IMR-90 (cell line): Measurements from ENCODE around the gene TBX4. TPM values are rescaled to one million over a fixed set of nuclear protein-coding genes. Genes with fewer than 3 reads are reported as not detected.
A peak's percentile ranks its signal among the peaks of the same experiment; 100 is the strongest.

ENCODE experiments used
- ATAC-seq: fragments of 200-7000 bp; cut with Tn5 transposase; 2 replicates; pipeline ENCODE4 v1.9.1; 2020; ENCODE audit warnings: low read depth, mild to moderate bottlenecking, moderate library complexity
- BruUV-seq: library from RNA; stranded (reverse); fragments of 400-500 nt; replicated peaks from 2 replicates; lab custom pipeline; 2021; lab: Mats Ljungman, UMichigan
- CTCF ChIA-PET: fragments of 300-600 bp; formaldehyde crosslinking; extraction: SDS; loops from one replicate; lab custom pipeline; 2021; ENCODE audit warnings: antibody characterized with exemption; lab: Yijun Ruan, JAX
- POLR2A ChIA-PET: fragments of 300-600 bp; sonication (Branson Sonifier 250); formaldehyde crosslinking; loops from one replicate; lab custom pipeline; 2022; ENCODE audit warnings: antibody characterized with exemption; ENCODE audit not compliant: unreplicated experiment; lab: Charles Lee
- DNase-seq: peaks from one replicate; pipeline ENCODE4 v3.0.0; 2013
- H2AFZ ChIP-seq: replicated peaks from 2 replicates; pipeline ENCODE3; 2013; ENCODE audit warnings: low read length, mild to moderate bottlenecking; ENCODE audit not compliant: poor library complexity
- H2AK5ac ChIP-seq: 2 replicates; pipeline ENCODE4 v1.6.1; 2013; ENCODE audit warnings: low read depth, low read length, inconsistent platforms
- H2AK9ac ChIP-seq: replicated peaks from 2 replicates; pipeline ENCODE3; 2013; ENCODE audit warnings: mild to moderate bottlenecking, low read depth, low read length, moderate library complexity; ENCODE audit not compliant: poor library complexity
- H2BK120ac ChIP-seq: 2 replicates; pipeline ENCODE4 v1.6.1; 2013; ENCODE audit warnings: low read depth, low read length, inconsistent platforms
- H2BK15ac ChIP-seq: 3 replicates; pipeline ENCODE4 v1.6.1; 2013; ENCODE audit warnings: low read depth, low read length, inconsistent platforms
- H2BK20ac ChIP-seq: 2 replicates; pipeline ENCODE4 v1.6.1; 2013; ENCODE audit warnings: low read depth, mild to moderate bottlenecking, inconsistent platforms, low read length, moderate library complexity
- H2BK5ac ChIP-seq: 2 replicates; pipeline ENCODE4 v1.6.1; 2013; ENCODE audit warnings: mild to moderate bottlenecking, low read depth, low read length, inconsistent platforms; ENCODE audit not compliant: poor library complexity, severe bottlenecking
- H3K14ac ChIP-seq: replicated peaks from 2 replicates; pipeline ENCODE4 v1.6.1; 2013; ENCODE audit warnings: low read depth, low read length, inconsistent platforms
- H3K18ac ChIP-seq: 2 replicates; pipeline ENCODE4 v1.6.1; 2013; ENCODE audit warnings: low read depth, low read length, control low read depth
- H3K23ac ChIP-seq: 2 replicates; pipeline ENCODE4 v1.6.1; 2013; ENCODE audit warnings: low read depth, low read length, inconsistent platforms
- H3K27ac ChIP-seq: 2 replicates; pipeline ENCODE4 v1.5.1; 2013; ENCODE audit warnings: mild to moderate bottlenecking, control low read depth, low read length; ENCODE audit not compliant: insufficient read depth
- H3K27me3 ChIP-seq: 2 replicates; pipeline ENCODE4 v1.6.1; 2013; ENCODE audit warnings: low read length; ENCODE audit not compliant: control insufficient read depth, insufficient read depth
- H3K36me3 ChIP-seq: 2 replicates; pipeline ENCODE4 v1.6.1; 2013; ENCODE audit warnings: low read length, mixed read lengths; ENCODE audit not compliant: control insufficient read depth, insufficient read depth
- H3K4ac ChIP-seq: 2 replicates; pipeline ENCODE4 v1.6.1; 2013; ENCODE audit warnings: low read depth, low read length, inconsistent platforms
- H3K4me1 ChIP-seq: 2 replicates; pipeline ENCODE4 v1.6.1; 2013; ENCODE audit warnings: low read length, mixed read lengths; ENCODE audit not compliant: control insufficient read depth, insufficient read depth
- H3K4me2 ChIP-seq: 2 replicates; pipeline ENCODE4 v1.6.1; 2013; ENCODE audit warnings: low read depth, mild to moderate bottlenecking, control low read depth, low read length, moderate library complexity
- H3K4me3 ChIP-seq: 2 replicates; pipeline ENCODE4 v1.5.1; 2013; ENCODE audit warnings: low read depth, mild to moderate bottlenecking, control low read depth, low read length, moderate library complexity; ENCODE audit not compliant: insufficient read depth
- H3K56ac ChIP-seq: 2 replicates; pipeline ENCODE4 v1.6.1; 2013; ENCODE audit warnings: low read length, inconsistent platforms; ENCODE audit not compliant: insufficient read depth; ENCODE audit errors: extremely low read depth
- H3K79me1 ChIP-seq, 2 experiments: 2 replicates each; pipeline ENCODE4 v1.6.1; 2013; ENCODE audit warnings: low read length in 2 of 2, inconsistent platforms in 1 of 2, low read depth in 1 of 2
- H3K9ac ChIP-seq: 2 replicates; pipeline ENCODE4 v1.6.1; 2013; ENCODE audit warnings: low read depth, low read length, control low read depth
- H3K9me1 ChIP-seq: 2 replicates; pipeline ENCODE4 v1.6.1; 2013; ENCODE audit warnings: low read length, inconsistent platforms; ENCODE audit not compliant: insufficient read depth
- H3K9me3 ChIP-seq: 2 replicates; pipeline ENCODE4 v1.6.1; 2013; ENCODE audit warnings: low read length; ENCODE audit not compliant: control insufficient read depth, insufficient read depth
- H4K20me1 ChIP-seq: 2 replicates; pipeline ENCODE4 v1.6.1; 2013; ENCODE audit warnings: low read length, inconsistent platforms; ENCODE audit not compliant: insufficient read depth
- H4K5ac ChIP-seq: 2 replicates; pipeline ENCODE4 v1.6.1; 2013; ENCODE audit warnings: mild to moderate bottlenecking, low read depth, low read length, control low read depth
- H4K8ac ChIP-seq, 2 experiments: 2 replicates each; pipeline ENCODE4 v1.6.1; 2013; ENCODE audit warnings: low read depth in 2 of 2, low read length in 2 of 2, control low read depth in 1 of 2, inconsistent platforms in 1 of 2
- H4K91ac ChIP-seq: 2 replicates; pipeline ENCODE4 v1.6.1; 2013; ENCODE audit warnings: low read depth, low read length, inconsistent platforms; ENCODE audit not compliant: insufficient read depth
- MAZ ChIP-seq: IDR thresholded peaks from 2 replicates; pipeline ENCODE4 v1.6.1; 2012; ENCODE audit warnings: low read depth, mild to moderate bottlenecking, low read length, improper control_type of control experiment, moderate library complexity, borderline replicate concordance
- RFX5 ChIP-seq: IDR thresholded peaks from 2 replicates; pipeline ENCODE4 v1.8.0; 2012; ENCODE audit warnings: low read depth, mild to moderate bottlenecking, low read length, moderate library complexity
- WGBS, 2 experiments: methylation state at CpG; one replicate each; pipeline versions ENCODE4 v1.1.5 to v1.1.7; 2013; ENCODE audit warnings: missing lambda C conversion rate in 2 of 2; ENCODE audit not compliant: insufficient read length in 1 of 2; ENCODE audit errors: extremely low coverage in 2 of 2; 5-methylcytosine and 5-hydroxymethylcytosine counted together
- dilution Hi-C: fragments of 300-500 bp; cut with HindIII; formaldehyde crosslinking; loops from one replicate; pipeline ENCODE4 v1.14.3; 2018; ENCODE audit warnings: low sequenced_read_pairs; ENCODE audit not compliant: unreplicated experiment
- in situ Hi-C: fragments of 300-500 bp; cut with MboI; formaldehyde crosslinking; loops from 3 replicates; pipeline ENCODE4 v1.14.3; 2019; ENCODE audit warnings: low sequenced_read_pairs, inconsistent platforms, mixed read lengths
- intact Hi-C: fragments of 100-400 bp; cut with micrococcal nuclease; formaldehyde crosslinking; loops from 2 replicates; pipeline ENCODE4 v1.10.0; 2022
- polyA plus RNA-seq, 3 experiments: library from polyadenylated mRNA; depleted of rRNA; stranded (reverse); fragments of >200 nt; gene quantifications; 2 replicates each; pipeline ENCODE4 v1.2.3, GENCODE V29; 2012; ENCODE audit warnings: low replicate concordance in 1 of 3
- total RNA-seq: library from RNA; depleted of rRNA; stranded (reverse); fragments of >200 nt; gene quantifications from 2 replicates; pipeline ENCODE4 v1.2.3, GENCODE V29; 2012

The TBX4 gene
- total and polyA plus RNA-seq, 2 of the 4 experiments (the other 2 are of a cell fraction), result 0.05 TPM; not detected in 1

- H4K8ac ChIP-seq, result peak overlapping the region; percentile 84 to 88; a peak in 2 of 4 replicates
- peak overlapping the region; percentile 63; the same call in 1 of the 2 replicates for H2AK5ac ChIP-seq
- DNase-seq, result no peak
- peak overlapping the region; percentile 11; the same call in 1 of the 2 replicates for H4K5ac ChIP-seq
- intact Hi-C loops (loop anchor here (1.0 to 5.0 kb wide), 3 partner anchors 138 to 654 kb away; partner anchors contain the start of gene MED13), dilution Hi-C loops (no loop called here), in situ Hi-C loops (no loop called here)
- H3K36me3 ChIP-seq, result peaks cover 10% of the 10 kb centered on the region
- H2AK9ac ChIP-seq, result peak overlapping the region; percentile 94
- peak overlapping the region; percentile 86 for H3K14ac ChIP-seq
- ChIA-PET CTCF (interaction anchor here (0.5 to 1.7 kb wide), 6 partner anchors 13 to 161 kb away, joined by 3 to 8 read pairs (median 4); partner anchors contain the start of gene TBX2), POLR2A (interaction anchor here (0.5 to 1.7 kb wide), 5 partner anchors 11 to 692 kb away, joined by 3 to 6 read pairs (median 4); partner anchors contain the start of gene TBX2)
- H3K18ac ChIP-seq, result peak overlapping the region; percentile 34; the same call in 1 of the 2 replicates
- H3K4me3 ChIP-seq, result peak overlapping the region; percentile 66
- H3K79me1 ChIP-seq, result peaks cover 9 to 46% of the 10 kb centered on the region in 2 experiments; a peak in 3 of 4 replicates
- BruUV-seq, result no TSS peak
- H3K23ac ChIP-seq, result peak overlapping the region; percentile 70
- no peak for ATAC-seq
- 0 out of 2 replicates have a peak overlapping the region, but pooled peaks have one; percentile 35 for H3K56ac ChIP-seq
- no peaks in the 10 kb centered on the region for H3K9me3 ChIP-seq
- H3K27ac ChIP-seq, result peak overlapping the region; percentile 89
- peak overlapping the region; percentile 98 for H2AFZ ChIP-seq
- 6% methylated on average over 7 of the region's 38 CpGs; no CpG with 5 or more reads in 1 of the 2 experiments for WGBS, 2 experiments
- H4K91ac ChIP-seq, result peak overlapping the region; percentile 47
- H2BK20ac ChIP-seq, result no peak overlapping the region
- peak overlapping the region; percentile 71 for H2BK5ac ChIP-seq
- peak overlapping the region; percentile 81 for H3K9ac ChIP-seq
- H2BK15ac ChIP-seq, result no peak overlapping the region
- peak overlapping the region; percentile 80 for H3K4me2 ChIP-seq
- H3K27me3 ChIP-seq, result no peaks in the 10 kb centered on the region
- peak overlapping the region; percentile 80 for H3K4ac ChIP-seq
- H3K4me1 ChIP-seq, result peaks cover 33% of the 10 kb centered on the region
- TF ChIP-seq MAZ (0 out of 2 replicates have a peak, but pooled peaks have one; percentile 5), RFX5 (no peak)
- peaks cover 14% of the 10 kb centered on the region; the same call in 1 of the 2 replicates for H4K20me1 ChIP-seq
- H2BK120ac ChIP-seq, result peak overlapping the region; percentile 47
- no peaks in the 10 kb centered on the region; the same call in 1 of the 2 replicates for H3K9me1 ChIP-seq
Observed at GRCh38 chr17:61412860-61413660, 39.2 kb upstream of the TBX4 start.
